ENCODE measurements around the gene SMCO4.

The SMCO4 gene

DNA sequence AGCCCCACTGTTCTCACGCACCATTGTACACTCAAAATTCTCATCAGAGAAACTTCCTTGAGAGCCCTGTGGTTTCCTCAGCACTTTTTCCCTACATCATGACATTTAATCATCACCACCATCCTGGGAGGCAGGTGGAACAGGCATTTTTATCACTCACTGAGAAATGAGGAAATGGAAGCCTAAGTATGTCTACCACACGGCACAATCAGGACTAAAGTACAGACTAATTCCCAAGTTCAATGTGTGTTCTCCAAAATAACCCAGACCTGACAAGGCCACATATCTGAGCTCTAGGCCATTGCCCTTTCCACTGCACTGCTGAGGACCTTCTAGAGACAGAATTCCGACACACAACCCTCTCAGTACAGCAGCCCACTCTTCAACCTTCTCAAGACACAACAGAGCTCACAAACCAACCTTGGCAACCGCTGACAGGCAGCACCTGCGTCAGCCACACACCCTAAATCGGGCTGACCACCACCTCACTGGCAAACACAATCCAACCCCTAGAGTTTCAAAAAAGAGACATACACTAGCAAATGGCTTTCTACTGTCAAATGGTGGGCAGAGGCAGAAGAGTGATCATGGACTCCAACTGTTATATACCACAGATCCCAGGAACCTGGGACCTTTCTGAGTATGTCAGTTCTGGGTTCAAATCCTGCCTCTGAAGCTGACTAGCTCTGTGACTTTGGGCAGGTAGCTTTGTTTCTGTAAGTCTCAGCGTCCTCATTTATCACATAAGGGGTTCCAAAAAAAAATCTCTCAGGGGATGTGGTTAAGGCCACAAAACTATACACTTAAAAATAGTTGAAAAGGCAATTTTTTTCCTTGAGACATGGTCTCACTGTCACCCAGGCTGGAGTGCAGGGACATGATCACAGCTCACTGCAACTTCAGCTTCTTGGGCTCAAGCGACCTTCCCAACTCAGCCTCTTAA is 16.3 kb downstream of the SMCO4 start:
- no peak for DNase-seq

DNA sequence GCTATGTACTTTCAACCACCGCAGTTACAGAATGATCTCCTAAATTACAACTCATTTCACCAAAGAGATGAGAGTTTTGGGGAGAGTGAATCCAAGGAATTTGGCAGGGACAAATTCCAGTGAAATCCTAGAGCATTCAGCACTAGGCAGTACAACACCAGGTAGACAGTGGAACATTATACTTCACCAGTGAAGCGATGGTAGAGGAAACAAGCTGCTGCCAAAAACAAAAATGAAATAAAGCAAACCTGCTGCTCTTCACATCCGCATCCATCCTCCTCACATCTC is 16.9 kb downstream of the SMCO4 start:
- DNase-seq: no peak

DNA sequence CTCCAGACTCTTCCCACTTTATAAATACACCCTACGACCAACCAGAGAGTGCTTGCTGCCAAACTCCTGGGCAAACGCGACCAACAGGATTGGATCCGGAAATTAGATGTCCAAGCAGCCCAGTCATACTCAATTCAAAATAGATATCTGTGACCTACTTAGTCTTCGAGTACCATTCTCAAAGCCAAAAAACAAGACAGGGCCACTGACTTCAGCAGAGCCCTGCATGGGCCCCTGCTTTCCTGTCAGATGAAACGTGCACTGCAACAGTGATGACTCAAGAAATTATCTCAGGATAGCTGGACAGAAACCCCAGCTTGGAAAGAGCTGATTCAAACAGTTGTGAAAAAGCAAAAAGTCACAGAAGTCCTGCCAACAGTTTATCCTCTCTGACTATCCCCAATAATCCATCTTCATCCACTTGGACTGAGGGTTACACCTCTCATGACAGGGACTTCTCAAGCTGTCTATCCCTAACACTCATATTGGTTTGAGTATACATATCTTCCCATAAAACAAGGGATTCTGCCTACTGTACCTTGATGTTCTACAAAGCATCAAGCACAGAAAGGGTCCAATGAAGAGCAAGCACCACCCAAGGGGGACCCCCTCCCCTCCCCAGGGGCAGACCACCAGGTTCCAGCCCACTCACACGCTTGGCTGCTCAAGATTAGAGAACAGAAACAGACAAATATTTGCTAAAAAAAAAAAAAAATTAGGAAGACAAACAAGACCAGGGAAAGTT is 17.4 kb downstream of the SMCO4 start:
- DNase-seq: no peak

DNA sequence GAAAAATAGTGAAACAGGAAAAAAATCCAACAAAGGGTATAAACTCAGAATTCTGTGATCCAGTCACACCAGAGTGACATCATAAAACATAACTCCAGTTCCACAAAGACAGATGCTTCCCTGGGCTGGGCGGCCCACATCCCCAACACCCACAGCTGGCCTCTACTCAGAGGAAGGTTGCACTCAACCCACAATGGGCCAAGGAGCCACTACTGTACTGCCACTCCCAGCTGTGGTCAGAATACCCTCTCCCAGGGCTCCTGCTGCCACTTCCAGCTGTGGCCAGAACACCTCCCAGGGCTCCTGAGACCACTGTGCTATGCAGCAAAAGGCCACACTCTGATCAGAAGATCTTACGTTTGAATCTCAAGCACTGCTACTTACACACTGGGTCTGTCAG is 18.3 kb downstream of the SMCO4 start:
- DNase-seq: no peak

DNA sequence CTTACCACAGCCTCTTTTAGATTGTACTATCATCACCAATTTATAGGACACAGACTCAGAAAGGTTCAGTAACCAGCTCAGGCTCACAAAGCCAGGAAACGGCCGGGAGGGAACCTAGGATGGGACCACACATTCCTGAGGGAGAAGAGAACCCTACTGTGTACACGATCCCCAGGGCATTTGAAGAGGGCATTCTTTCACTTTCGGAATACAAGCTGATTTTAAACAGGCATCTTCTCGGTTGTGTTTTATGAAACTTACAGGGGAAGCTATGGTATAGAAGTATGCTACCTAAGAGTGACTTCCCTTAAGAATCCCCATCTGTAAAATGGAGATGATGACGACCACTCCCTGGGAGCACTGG is 19.0 kb downstream of the SMCO4 start:
- DNase-seq: no peak

DNA sequence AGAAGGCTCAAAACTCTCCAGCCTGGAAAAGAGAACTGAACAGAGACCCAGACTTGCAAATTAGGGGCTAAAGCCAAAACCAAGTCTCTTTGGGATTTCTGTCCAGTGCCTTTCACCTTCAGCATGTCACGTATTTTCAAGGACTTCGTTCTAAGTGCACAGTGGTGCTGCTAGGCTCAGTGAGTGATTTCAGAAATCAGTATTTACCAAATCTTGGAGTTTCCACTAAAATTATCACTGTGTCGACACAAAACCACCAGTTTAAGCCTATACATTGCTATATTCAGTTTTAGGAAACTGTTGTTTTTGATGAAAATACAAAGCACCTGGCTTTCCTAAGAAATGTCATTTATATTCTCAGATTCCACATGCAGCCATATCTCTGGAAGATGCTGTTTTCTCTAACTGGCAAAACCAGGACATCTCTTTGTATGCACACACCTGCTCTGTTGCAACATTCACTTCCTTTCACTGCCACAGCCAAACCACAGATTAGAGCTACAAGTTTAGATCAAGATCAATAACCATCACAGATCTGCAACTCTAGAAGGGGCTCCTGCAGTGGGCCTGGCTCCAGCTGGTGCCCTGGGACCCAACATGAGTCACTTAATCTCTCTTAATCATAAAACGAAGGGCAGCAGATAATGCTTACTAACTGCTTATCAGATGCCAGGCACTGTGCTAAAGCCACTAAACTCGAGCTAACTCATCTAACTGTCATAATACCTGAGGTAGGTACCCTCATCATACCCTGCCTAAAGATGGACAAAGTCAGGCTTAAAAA is 22.3 kb downstream of the SMCO4 start:
- no peak for DNase-seq

DNA sequence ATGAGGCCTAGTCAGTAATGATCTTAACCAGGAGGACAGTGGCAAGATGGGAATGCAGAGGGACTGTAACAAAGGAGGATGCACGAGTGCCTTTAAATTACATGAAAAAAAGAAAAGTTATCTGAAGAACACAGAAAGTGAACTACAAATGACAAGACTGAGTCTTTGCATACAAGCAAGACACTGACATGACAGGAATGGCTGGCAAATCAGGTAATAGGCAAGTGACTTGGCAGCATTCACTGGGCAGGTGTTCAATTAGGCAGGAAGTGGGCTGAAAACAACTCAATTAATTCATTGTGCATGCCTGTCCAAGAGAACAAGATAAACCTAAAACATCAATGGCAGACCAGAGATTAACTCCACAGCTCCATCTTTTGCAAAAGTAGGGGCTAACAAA is 24.0 kb downstream of the SMCO4 start:
- DNase-seq: no peak

DNA sequence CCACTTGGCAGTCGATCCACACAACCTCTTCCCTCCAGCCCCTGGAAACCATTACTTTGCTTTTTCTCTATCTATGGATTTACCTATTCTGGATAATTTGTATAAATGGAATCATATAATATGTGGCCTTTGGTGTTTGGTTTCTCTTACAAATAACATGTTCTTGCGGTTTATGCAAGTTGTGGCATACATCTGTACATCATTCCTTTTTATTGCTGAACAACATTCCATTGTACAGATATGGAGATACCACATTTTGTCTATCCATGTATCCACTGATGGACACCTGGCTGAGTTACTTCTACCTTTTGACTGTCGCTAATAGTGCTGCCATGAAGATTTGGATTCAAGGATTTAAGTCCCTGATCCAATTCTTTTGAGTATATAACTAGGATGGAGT is 25.1 kb downstream of the SMCO4 start:
- no peak for DNase-seq

DNA sequence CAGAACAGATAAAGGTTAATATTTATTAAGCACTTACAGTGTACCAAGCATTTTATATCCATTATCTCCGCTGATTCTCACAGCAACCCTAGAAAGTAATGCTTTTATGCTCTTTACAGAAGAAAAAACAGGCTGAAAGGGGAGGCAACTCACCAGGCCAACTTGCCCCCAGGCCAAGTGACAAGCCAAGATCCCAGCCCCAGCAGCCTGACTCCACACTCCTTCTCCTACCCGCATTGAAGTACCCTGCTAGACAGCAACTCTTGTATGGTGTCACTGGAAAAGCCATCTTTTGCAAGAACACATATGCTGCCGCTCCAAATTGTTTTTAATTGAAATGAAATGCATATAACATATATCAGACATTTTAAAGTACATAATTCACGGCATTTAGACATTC is 25.6 kb downstream of the SMCO4 start:
- DNase-seq: no peak

DNA sequence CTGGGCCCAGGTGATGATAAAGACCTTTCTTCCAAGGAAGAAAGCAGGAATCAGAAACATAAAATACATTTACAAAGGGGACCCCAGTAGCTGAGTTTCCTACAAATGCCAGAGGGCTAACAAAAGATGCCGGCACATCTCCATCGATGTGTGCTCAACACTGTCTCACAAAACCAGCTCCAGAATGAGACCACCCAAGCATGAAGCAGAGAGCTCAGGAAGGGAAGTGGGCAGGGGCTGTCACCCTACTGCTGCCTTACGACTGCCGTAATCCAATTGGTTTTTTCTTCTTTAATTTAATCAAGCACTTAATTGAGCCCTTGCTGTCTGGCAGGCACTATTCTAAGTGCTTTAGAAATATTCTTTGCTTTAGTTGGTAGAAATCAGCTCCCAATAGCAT is 26.1 kb downstream of the SMCO4 start:
- no peak for DNase-seq

DNA sequence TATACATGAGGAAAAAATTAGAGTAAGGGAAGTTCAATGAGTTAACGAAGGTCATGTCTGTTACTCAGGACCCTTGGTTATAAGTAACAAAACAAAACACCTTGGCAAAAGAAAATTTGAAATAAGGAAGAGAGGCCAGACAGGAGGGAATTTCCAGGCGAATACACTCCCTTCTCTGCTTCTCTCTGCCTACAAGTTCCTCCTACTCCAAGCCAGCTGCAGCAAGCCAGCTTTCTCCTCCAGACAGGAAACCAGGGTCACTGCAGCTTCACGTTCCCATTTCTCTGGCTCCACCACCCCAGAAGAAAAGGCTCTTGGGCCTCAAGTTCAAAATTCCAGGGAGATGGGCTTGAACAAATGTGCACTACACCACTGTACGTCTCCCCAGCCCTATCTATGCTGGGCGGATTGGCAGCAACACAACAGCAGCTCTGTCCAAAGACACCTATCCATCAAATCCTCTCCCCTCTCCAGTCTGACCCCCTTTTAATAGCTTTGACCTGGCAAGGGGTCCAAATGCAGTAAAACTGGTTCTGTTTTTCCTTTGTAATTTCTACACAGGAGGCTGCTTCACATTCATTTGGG is 27.7 kb downstream of the SMCO4 start:
- no peak for DNase-seq

DNA sequence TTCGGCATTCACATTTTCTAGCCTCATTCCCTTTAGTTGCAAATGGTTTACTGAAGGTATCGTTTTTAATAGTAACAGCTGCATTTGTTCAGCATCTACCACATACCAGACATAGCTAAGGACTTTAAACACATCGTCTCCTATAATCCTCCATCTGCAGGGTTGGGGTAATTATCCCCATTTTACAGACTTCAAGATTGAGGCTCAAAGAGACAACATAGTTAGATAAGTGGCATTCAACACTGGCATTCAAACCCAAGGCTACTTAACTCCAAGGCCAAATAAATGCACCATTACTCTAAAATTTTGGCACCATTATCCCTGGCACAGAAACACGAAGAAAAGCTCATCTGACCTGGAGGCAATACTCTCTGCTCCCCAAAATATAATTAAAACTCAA is 28.5 kb downstream of the SMCO4 start:
- no peak for DNase-seq

DNA sequence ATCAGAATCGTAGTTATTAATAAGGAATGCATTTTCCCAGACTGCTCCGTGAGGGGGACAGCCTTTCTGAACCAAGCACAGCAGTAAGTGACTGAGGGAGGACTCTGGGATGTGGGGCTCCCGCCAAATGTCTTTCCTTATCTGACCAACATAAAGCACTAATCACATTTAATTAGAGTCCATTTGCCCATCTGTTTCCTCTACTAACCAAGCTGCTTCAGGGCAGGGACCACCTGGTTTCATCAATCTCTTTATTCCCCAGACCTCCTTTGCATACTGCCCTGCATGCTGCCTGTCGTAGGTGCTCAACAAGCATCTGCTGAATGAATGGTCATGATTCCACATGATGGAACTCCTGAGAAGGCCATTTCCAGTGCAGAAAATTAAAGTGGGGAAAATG is 29.4 kb downstream of the SMCO4 start:
- DNase-seq: peak in 1 of 2 experiments; percentile 20

DNA sequence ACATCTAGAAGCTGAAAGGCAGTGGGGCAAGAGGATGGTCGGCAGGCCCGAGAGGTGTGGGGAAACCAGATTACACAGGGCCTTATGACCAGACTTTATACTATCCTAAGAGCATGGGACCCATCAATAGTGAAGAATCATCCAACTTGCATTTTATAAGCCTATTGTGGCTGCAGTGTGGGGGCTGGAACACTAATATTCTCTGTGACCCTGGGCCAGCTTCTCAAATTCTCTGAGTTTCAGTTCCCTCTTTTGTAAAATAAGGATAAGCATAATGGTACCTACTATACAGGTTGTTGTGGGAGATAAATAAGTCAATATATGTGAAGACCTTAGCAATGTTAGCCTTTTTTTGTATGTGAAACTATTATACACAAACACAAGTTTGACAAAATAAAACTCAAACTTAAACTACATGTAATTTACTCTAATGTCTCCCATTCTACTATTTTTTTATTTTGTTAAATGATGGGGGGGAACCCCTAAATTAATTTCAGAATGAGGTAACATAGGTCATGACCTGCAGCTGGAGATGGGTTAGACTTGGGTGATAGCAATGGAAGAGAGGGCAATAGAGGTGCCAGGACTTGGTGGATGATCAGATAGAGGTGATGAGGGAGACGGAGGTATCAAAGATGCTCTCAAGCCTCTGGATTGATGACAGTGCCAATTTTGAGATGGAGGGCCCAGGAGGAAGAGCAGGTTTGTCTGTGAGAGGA is 30.1 kb downstream of the SMCO4 start:
- no peak for DNase-seq

DNA sequence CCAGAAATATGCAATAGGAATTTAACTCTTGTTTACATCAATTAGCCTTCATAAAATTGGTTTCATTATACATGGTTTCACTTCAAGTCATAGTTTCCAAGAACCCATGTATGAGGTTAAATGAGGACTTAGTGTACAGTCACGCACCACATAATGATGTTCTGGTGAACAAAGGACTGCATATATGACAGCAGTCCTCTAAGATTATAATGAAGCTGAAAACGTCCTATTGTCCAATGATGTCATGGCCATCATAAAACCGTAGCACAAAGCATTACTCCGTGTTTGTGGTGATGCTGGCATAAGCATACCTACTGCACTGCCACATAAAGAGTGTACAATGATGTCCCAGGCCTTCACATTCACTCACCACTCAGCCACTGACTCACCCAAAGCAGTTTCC is 31.1 kb downstream of the SMCO4 start:
- no peak for DNase-seq

DNA sequence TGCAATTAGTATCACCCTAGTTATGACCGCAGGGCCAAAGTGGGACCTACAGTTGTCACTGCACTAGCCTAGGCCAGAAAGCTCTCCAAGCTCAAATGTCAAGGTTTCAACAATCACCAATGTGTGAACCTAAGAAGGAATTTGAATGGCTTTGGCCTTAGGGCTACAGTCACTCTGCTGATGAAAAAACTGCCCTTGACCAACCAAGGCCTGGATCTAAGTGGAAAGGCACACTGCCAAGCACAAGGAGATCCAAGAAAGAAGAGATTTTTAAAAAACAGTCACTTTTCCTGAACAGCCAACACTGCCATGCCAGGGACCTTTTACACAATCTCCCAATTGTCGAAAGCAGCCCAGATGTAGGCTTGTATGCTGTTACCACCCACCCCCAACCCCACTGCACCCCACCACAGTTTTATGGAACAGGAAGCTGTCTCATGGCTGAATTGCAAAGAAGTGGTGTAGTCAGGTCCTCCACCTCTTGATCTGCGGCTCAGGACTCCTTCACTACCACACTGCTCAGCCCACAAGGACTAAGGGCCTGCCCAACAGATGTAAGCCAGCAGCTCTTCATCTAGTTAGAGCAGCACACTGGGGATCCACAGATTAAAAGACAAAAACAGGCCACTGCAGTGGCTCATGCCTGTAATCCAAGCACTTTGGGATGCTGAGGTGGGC is 32.9 kb downstream of the SMCO4 start:
- DNase-seq: no peak

DNA sequence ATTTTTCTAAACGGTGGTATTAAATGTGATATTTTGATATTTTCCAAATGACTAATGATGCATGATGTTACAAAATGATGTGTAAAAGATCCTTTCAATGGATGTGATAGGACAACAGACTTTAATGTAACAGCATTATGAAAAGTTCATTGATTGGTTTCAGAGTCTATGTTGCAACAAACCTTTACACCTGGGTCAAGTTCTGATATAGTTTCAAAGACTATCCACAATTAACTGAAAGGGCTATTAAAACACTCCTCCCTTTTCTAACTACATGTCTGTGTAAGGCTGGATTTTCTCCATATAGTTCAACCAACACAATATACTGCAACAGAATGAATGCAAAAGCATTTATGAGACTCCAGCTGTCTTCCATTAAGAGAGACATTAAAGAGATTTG is 35.7 kb downstream of the SMCO4 start:
- no peak for DNase-seq

DNA sequence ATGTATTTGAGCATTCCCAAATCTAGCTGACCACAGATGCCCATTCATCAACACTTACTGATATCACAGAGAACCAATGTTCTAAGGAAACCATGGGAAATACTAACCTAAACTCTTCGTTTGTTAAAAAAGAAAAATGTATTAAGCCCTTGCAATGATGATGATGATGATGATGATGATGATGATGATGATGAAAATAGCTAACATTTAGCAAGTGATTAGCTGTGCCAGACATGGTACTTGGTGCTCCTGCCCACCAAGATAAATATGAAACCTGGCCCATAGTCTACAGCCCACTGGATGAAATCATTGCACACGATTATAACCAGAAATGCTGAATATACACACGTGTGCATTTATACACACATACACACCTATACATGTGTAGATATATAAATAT is 37.5 kb downstream of the SMCO4 start:
- no peak for DNase-seq

DNA sequence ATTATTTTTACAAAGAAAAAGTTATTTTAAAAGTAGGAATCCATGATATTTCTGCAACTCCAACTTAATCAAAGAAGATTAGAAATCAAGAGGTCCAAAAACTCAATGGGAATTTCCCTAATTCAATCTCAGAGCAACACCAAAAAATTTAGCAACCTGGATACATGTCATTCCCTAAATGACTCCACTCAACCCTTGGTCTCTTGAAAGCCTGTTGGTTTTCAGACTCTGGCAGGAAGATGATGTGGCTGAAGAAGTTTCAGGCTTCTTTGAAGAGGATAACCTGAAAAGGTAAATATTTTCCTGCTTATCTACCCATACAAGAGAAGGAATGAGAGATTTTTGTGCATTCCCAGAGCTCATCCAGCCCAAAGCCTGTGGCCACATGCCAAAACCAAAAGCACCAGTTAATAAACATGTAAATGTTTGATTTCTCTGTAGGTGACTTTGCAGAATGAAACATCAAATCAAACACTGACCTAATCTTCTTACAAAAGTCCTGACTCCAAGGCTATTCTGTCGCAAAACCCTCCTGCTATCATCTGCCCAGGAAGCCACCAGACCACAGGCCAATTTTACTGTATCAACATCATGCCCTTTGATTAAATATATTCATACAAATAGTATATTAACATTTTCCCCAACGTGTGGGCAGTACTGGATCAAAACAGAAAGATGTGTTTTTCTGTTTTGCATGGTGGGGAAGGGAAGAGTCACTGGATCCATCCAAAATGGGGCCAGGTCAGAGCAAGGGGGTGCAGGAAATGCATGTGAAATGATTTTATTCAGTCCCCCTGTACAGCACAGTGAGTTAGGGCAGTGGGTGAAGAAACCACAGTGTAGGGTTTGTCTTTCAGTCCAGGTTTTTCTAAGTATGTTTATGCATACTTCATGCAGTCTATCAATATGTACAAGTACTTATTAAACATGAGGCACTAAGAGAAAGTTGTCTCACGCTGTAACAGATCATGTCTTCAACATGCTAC is 38.8 kb downstream of the SMCO4 start:
- DNase-seq: peak; percentile 82 to 89

DNA sequence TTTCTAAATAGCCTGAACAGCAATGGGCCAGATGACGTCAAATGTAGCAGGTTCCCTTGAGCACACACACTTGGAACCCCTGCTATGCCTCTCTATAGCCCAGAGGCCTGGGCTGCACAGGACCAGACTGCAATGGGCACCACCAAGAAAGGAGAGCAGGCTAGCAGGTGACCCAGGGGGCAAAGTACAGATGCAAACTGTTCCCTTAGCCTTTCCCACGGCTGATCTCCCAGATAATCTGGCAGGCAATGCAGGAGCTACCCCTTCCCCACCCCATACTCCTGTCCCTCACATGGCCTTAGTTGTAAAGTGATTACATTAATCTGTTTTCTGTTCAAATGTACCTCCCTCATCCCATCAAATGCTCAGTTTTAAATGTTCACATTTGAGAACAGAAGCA is 41.3 kb downstream of the SMCO4 start:
- DNase-seq: peak in 1 of 2 experiments; percentile 67

DNA sequence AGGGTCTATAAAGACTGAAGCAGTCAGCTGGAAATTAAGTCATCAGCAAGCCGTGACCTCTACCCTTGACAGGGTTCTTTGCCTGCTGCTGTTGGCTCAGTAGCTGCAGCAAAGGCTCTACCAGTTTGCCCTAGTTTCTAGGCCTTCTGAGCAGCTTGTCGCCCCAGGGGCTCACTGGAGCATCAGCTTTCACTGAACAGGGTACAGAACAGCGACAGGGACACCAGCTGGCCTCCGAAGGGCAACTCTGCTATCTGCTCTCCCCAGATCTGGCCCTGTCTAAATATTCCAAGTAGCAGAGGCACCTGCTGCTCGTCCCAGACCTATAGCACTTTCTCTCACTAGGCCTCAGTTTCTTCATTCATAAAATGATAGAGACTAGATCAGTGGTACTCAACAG is 42.4 kb downstream of the SMCO4 start:
- DNase-seq: peak in 1 of 2 experiments; percentile 34

Data from NCI-H526 (cell line).